HS-5 (cell line): ENCODE data around the gene ARID1B.

ENCODE experiments used
- DNase-seq: peaks from one replicate; pipeline ENCODE4 v3.0.0-alpha.2; 2012; ENCODE audit warnings: low read depth

ARID1B gene

GRCh38 chr6:157246771-157247484, 469.8 kb downstream of the ARID1B start:
- DNase-seq: no peak

GRCh38 chr6:157248264-157248663, 471.1 kb downstream of the ARID1B start:
- no peak for DNase-seq

GRCh38 chr6:157249826-157250225, 472.6 kb downstream of the ARID1B start:
- no peak for DNase-seq

- no peak for DNase-seq
Observed at GRCh38 chr6:157251586-157252247, 474.5 kb downstream of the ARID1B start.

- DNase-seq: no peak
Observed at GRCh38 chr6:157253017-157253416, 475.8 kb downstream of the ARID1B start.

GRCh38 chr6:157253699-157254098, 476.5 kb downstream of the ARID1B start:
- DNase-seq: no peak

- DNase-seq: no peak
Observed at GRCh38 chr6:157254538-157254937, 477.4 kb downstream of the ARID1B start.

- DNase-seq: no peak
Observed at GRCh38 chr6:157255079-157255478, 477.9 kb downstream of the ARID1B start.

- DNase-seq: no peak
Observed at GRCh38 chr6:157258878-157259277, 481.7 kb downstream of the ARID1B start.

GRCh38 chr6:157259443-157259842, 482.3 kb downstream of the ARID1B start:
- DNase-seq: no peak
